ENCODE data around the gene SMCR8. TPM values are rescaled to one million over a fixed set of nuclear protein-coding genes. Genes with fewer than 3 reads are reported as not detected.
A peak's percentile ranks its signal among the peaks of the same experiment; 100 is the strongest.

SMCR8 gene
- total and polyA plus RNA-seq, 10 of the 15 experiments (the other 5 are each of a cell fraction or from before 2014, with no cell fraction given) = 0.52 to 16.4 (median 8.0) TPM

- no peak overlapping the region for H3K9ac ChIP-seq (ENCODE audit: control insufficient read depth, insufficient read depth, low read length)
- no peaks in the 10 kb centered on the region for H3K9me3 ChIP-seq (replicated peaks; ENCODE audit: control insufficient read depth, insufficient read depth, low read length)
- no peaks in the 10 kb centered on the region for H4K20me1 ChIP-seq (ENCODE audit: control insufficient read depth, insufficient read depth)
- ChIA-PET SMC1A (ENCODE audit: uncharacterized antibody, unreplicated experiment) (no interaction called here), POLR2A (no interaction called here), CTCF (no interaction called here), RAD21 (ENCODE audit: unreplicated experiment) (interaction anchor here (0.7 kb wide), 1 partner anchor 522 kb away, joined by 3 read pairs; no protein-coding TSS in a partner anchor)
- peak; percentile 31; a peak in 2 of 4 replicates for TF ChIP-seq IKZF2 (IDR thresholded peaks at IDR 0.05)
- 0 out of 2 replicates have a peak, but pooled peaks have one; percentile 14 for TF ChIP-seq IKZF1 (conservative IDR thresholded peaks at IDR 0.05)
- TF ChIP-seq BCL3 (IDR thresholded peaks at IDR 0.05; ENCODE audit: borderline replicate concordance, insufficient read depth, low read depth, low read length, poor library complexity, severe bottlenecking) = no peak
- peak; percentile 80 for TF ChIP-seq RUNX3 (IDR thresholded peaks at IDR 0.05; ENCODE audit: low read length)
- TF ChIP-seq BCL11A (IDR thresholded peaks at IDR 0.05; ENCODE audit: low read depth, low read length) = no peak
- no TSS peak for BruUV-seq (replicated peaks)
- peaks cover 10 to 21% of the 10 kb centered on the region in 2 experiments for H3K36me3 ChIP-seq (ENCODE audit: control insufficient read depth in 2 of 2, insufficient read depth in 2 of 2, low read length in 1 of 2)
- H3K27ac ChIP-seq (ENCODE audit: control insufficient read depth, insufficient read depth) = no peak overlapping the region
- DNase-seq (ENCODE audit: low read depth, low spot score) (no peak), FAIRE-seq (peak; percentile 52), ATAC-seq (peak; percentile 68)
- intact Hi-C loops (cut with micrococcal nuclease; ENCODE audit: unreplicated experiment) = no loop called here
- 44% methylated on average over 5 of the region's 5 CpGs for WGBS (ENCODE audit: insufficient coverage, insufficient replicate concordance, low lambda C conversion rate, missing lambda C conversion rate)
- peaks cover 3% of the 10 kb centered on the region for H3K4me1 ChIP-seq (ENCODE audit: control insufficient read depth, insufficient read depth, low read length)
- no peaks in the 10 kb centered on the region for H3K79me2 ChIP-seq (ENCODE audit: control insufficient read depth, insufficient read depth, low read length)
- in situ Hi-C loops (cut with MboI) = no loop called here
- H3K27me3 ChIP-seq (replicated peaks in 1 of 2; ENCODE audit: control insufficient read depth in 2 of 2, insufficient read depth in 2 of 2, low read length in 1 of 2) = no peaks in the 10 kb centered on the region
- H2AFZ ChIP-seq (ENCODE audit: control insufficient read depth, low read depth, low read length) = no peak overlapping the region
- H3K4me2 ChIP-seq (ENCODE audit: control insufficient read depth, insufficient read depth) = no peak overlapping the region
- no peak overlapping the region for H3K4me3 ChIP-seq
Observed at GRCh38 chr17:18344021-18344420, 28.9 kb downstream of the SMCR8 start.

DNA sequence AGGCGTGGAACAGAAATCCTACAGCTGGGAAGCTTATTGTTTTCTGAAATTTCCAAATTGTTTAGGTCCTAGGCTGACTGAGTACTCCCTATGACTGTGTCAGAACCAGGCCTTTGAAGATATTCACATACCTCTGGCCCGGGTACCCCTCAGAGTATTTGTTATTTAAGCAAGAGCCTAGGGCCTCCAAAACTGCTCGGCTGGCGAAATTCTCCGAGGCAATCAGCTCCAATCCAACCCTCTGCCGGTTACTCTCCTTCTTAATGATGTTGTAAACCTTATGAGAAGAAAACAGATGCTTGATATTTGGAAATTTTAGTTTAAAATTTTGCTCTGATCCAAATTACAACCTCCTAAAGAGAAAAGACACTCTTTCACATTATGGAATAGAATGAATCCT is 38.4 kb downstream of the SMCR8 start:
- ChIA-PET CTCF (no interaction called here), RAD21 (ENCODE audit: unreplicated experiment) (no interaction called here), POLR2A (no interaction called here), SMC1A (ENCODE audit: uncharacterized antibody, unreplicated experiment) (no interaction called here)
- Histone ChIP-seq H3K4me1 (ENCODE audit: control insufficient read depth, insufficient read depth, low read length) (no peaks in the 10 kb centered on the region), H3K4me2 (ENCODE audit: control insufficient read depth, insufficient read depth) (no peak overlapping the region), H3K9ac (ENCODE audit: control insufficient read depth, insufficient read depth, low read length) (no peak overlapping the region), H3K27me3 (replicated peaks in 1 of 2; ENCODE audit: control insufficient read depth in 2 of 2, insufficient read depth in 2 of 2, low read length in 1 of 2) (no peaks in the 10 kb centered on the region), H4K20me1 (ENCODE audit: control insufficient read depth, insufficient read depth) (no peaks in the 10 kb centered on the region), H3K4me3 (no peak overlapping the region), H3K27ac (ENCODE audit: control insufficient read depth, insufficient read depth) (no peak overlapping the region), H3K9me3 (replicated peaks; ENCODE audit: control insufficient read depth, insufficient read depth, low read length) (no peaks in the 10 kb centered on the region), H2AFZ (ENCODE audit: control insufficient read depth, low read depth, low read length) (no peak overlapping the region), H3K36me3 (ENCODE audit: control insufficient read depth in 2 of 2, insufficient read depth in 2 of 2, low read length in 1 of 2) (peaks cover 0 to 4% of the 10 kb centered on the region in 2 experiments; a peak in 3 of 4 replicates), H3K79me2 (ENCODE audit: control insufficient read depth, insufficient read depth, low read length) (no peaks in the 10 kb centered on the region)
- in situ Hi-C loops (cut with MboI) = no loop called here
- ATAC-seq (no peak), DNase-seq (ENCODE audit: low read depth, low spot score) (no peak), FAIRE-seq (no peak)
- intact Hi-C loops (cut with micrococcal nuclease; ENCODE audit: unreplicated experiment) = no loop called here
- no TSS peak for BruUV-seq (replicated peaks)
- WGBS (ENCODE audit: insufficient coverage, insufficient replicate concordance, low lambda C conversion rate, missing lambda C conversion rate) = 98% methylated on average over 6 of the region's 6 CpGs
- no peak for TF ChIP-seq LARP7 (IDR thresholded peaks at IDR 0.05)
- TF ChIP-seq RB1 (IDR thresholded peaks at IDR 0.05; ENCODE audit: borderline replicate concordance) = no peak
- TF ChIP-seq CBX3 (IDR thresholded peaks at IDR 0.05; ENCODE audit: borderline replicate concordance, low read depth) = no peak
- TF ChIP-seq NFYB (IDR thresholded peaks at IDR 0.05; ENCODE audit: insufficient read depth, low read depth, low read length) = no peak
- TF ChIP-seq PAX5 (IDR thresholded peaks at IDR 0.05; ENCODE audit: borderline replicate concordance, low read depth, low read length) = no peak
- TF ChIP-seq ZNF24 (IDR thresholded peaks at IDR 0.05) = no peak
- no peak for TF ChIP-seq RAD21 (IDR thresholded peaks at IDR 0.05; ENCODE audit: insufficient read depth, low read depth, low read length)
- no peak for TF ChIP-seq ZNF384 (IDR thresholded peaks at IDR 0.05; ENCODE audit: borderline replicate concordance, low read depth, low read length)
- no peak for TF ChIP-seq SREBF1 (IDR thresholded peaks at IDR 0.05; ENCODE audit: low read length)
- TF ChIP-seq IRF4 (IDR thresholded peaks at IDR 0.05; ENCODE audit: low read depth, low read length) = no peak
- no peak for TF ChIP-seq ETV6 (conservative IDR thresholded peaks at IDR 0.05 in 1 of 2, IDR thresholded peaks at IDR 0.05 in 1 of 2; ENCODE audit: borderline replicate concordance in 1 of 2, low read depth in 1 of 2)
- TF ChIP-seq, protein P1, sequence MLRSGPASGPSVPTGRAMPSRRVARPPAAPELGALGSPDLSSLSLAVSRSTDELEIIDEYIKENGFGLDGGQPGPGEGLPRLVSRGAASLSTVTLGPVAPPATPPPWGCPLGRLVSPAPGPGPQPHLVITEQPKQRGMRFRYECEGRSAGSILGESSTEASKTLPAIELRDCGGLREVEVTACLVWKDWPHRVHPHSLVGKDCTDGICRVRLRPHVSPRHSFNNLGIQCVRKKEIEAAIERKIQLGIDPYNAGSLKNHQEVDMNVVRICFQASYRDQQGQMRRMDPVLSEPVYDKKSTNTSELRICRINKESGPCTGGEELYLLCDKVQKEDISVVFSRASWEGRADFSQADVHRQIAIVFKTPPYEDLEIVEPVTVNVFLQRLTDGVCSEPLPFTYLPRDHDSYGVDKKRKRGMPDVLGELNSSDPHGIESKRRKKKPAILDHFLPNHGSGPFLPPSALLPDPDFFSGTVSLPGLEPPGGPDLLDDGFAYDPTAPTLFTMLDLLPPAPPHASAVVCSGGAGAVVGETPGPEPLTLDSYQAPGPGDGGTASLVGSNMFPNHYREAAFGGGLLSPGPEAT (IDR thresholded peaks at IDR 0.05; ENCODE audit: low read depth) = no peak
